Stimulated activated naive CD8-positive, alpha-beta T cell treated with anti-CD3 and anti-CD28 coated beads, Interleukin-15, Interleukin-2, amounts not matched to agents 100 ng/mL and 50 ng/mL, for 24 hours (primary cell): ENCODE measurements around the gene IL1R2.

Source experiments
- H3K27ac Mint-ChIP-seq: one replicate; pipeline ENCODE4 v1.8.0; 2021; ENCODE audit warnings: mild to moderate bottlenecking, mixed read lengths
- H3K27me3 Mint-ChIP-seq: one replicate; pipeline ENCODE4 v1.8.0; 2021; ENCODE audit warnings: mixed read lengths
- H3K36me3 Mint-ChIP-seq: one replicate; pipeline ENCODE4 v1.8.0; 2021; ENCODE audit warnings: low read depth, mixed read lengths
- H3K4me1 Mint-ChIP-seq: one replicate; pipeline ENCODE4 v1.8.0; 2021; ENCODE audit warnings: low read depth, mixed read lengths
- H3K4me3 Mint-ChIP-seq: one replicate; pipeline ENCODE4 v1.8.0; 2021; ENCODE audit warnings: mild to moderate bottlenecking, mixed read lengths
- H3K9me3 Mint-ChIP-seq: one replicate; pipeline ENCODE4 v1.8.0; 2021; ENCODE audit warnings: mixed read lengths

The IL1R2 gene

DNA sequence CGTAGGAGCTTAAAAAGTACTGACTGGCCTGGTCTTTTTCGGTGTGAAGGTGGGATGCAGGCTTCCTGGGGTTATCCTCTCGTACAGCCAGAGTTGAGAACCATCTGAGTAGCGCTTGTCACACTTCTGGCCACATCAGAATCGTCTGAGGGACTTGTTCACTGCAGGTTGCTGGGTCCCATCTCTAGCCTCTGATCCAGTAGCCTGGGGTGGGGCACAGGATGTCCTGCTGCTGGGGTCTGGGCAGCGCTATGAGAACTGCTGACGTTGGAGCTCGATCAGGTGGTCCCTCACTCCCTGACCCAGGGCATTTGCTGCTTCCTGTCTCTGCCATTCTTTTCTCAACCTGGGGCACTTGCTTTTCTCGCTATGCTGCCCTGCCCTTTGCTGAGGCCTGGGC, 7.1 kb upstream of the IL1R2 start:
- Mint-ChIP-seq H3K4me1 (peaks cover 36% of the 10 kb centered on the region), H3K4me3 (no peak overlapping the region), H3K27me3 (peaks cover 9% of the 10 kb centered on the region), H3K36me3 (no peaks in the 10 kb centered on the region), H3K9me3 (no peaks in the 10 kb centered on the region), H3K27ac (no peak overlapping the region)

DNA sequence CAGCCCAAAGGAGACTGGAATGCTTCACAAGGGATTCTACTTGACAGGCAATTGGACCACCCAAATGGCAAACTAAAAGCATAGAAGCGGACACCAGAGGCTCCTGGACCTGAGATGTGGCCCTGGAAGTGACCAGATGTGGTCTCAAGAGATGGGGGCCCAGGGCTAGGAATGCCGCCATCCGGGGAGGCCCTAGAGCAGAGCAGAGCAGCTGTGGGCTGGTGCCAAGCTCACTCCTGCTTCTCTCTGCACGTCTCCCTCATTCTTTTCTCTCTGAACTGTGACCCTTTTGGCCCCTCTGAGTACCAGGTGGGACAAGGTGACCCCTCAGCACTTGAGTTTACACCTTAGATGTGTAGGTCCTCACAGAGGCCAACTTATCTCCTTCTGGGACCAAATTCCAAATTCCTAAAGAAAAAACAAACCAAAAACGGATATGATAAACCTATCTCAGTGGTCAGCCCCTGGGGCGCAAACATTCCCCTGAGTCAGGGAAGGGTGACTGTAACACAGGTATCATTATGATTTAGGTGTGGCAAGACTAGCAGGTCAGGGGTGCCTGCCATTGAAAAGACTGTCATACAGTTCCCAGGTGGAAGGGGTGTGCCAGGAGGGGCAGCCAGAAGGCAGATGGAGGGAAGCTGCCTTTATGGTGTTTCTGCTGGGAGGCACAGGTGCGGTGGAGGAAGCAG, 6.5 kb upstream of the IL1R2 start:
- Mint-ChIP-seq H3K4me3 (no peak overlapping the region), H3K4me1 (peaks cover 42% of the 10 kb centered on the region), H3K27ac (peak overlapping the region; percentile 29), H3K9me3 (no peaks in the 10 kb centered on the region), H3K27me3 (peaks cover 14% of the 10 kb centered on the region), H3K36me3 (no peaks in the 10 kb centered on the region)

DNA sequence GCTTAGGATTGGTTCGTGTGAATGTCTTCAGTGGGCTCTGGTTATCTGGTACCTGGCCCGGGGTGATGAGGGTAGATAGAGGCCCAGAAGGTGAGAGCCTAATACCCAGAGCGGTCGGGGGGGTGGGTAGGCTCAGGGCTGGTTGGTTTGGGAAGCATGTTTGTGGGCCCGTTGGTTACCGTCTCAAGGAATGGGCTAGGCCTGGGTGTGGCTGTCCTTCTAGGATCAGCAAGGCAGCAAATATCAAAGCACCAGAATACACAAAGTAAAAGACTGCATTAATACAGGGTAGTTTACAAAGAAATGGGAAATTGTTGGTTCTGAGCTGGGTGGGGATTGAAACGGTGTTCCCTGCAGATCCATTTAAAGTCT, 6.0 kb upstream of the IL1R2 start:
- H3K36me3 Mint-ChIP-seq = no peaks in the 10 kb centered on the region
- H3K27me3 Mint-ChIP-seq = peaks cover 14% of the 10 kb centered on the region
- no peak overlapping the region for H3K4me3 Mint-ChIP-seq
- peaks cover 43% of the 10 kb centered on the region for H3K4me1 Mint-ChIP-seq
- H3K9me3 Mint-ChIP-seq = no peaks in the 10 kb centered on the region
- H3K27ac Mint-ChIP-seq = peak overlapping the region; percentile 29

DNA sequence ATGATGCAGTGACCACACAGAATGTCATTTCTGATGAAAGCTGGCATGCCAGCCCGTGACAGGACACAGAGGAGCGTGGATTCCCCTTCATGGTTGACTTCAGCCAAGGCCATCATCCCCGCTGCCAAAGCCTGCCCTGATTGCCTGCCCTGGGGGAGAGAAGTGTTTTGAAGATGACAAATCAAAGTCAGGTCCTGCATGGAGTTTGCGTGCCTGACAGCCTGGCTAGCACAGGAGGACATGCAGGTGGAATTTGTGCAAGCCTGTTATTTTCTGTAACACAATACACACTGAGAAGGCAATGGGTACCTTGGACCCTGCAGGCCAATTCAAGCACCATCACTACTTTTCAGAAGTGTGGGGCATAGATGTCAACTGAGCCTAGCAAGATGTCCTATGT, 5.4 kb upstream of the IL1R2 start:
- H3K4me1 Mint-ChIP-seq = peaks cover 47% of the 10 kb centered on the region
- no peak overlapping the region for H3K27ac Mint-ChIP-seq
- no peak overlapping the region for H3K4me3 Mint-ChIP-seq
- peaks cover 14% of the 10 kb centered on the region for H3K27me3 Mint-ChIP-seq
- no peaks in the 10 kb centered on the region for H3K9me3 Mint-ChIP-seq
- no peaks in the 10 kb centered on the region for H3K36me3 Mint-ChIP-seq

DNA sequence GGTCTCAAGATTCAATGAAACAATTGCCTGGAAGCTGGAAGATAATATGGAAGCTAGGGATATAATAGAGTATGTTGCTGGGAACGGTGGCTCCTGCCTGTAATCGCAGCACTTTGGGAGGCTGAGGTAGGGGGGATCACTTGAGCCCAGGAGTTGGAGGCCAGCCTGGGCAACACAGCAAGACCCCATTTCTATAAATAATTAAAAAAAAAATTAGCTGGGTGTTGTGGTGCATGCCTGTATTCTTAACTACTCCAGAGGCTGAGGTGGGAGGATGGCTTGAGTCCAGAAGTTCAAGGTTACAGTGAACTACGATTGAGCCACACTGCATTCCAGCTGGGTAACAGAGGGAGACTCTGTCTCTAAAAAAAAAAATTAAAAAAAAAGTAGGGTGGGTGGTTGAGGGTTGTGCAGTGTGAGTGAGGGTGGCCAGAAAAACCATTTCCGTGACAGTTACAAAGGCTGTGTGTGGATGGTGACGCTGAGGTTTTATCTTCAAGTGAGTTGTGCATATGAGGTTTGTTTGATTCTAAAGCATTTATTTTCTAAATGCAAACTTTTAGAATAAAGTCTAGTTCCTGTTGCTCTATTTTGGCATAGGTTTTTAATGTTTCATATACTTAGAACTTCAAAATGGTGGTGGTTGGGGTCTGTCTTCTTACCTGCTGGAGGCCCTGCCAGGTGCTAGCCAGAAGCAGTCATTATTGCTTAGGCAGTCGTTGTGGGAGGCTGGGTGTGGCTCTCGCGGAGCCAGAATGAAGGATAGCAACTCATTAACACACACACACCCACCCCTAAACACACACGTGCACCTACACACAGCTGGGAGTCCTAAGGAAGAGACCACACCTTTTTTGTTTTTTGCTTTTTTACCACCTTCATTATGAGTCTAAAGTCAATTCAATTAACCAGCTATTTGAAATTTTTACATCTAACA, 4.7 kb upstream of the IL1R2 start:
- no peak overlapping the region for H3K27ac Mint-ChIP-seq
- no peaks in the 10 kb centered on the region for H3K9me3 Mint-ChIP-seq
- H3K4me1 Mint-ChIP-seq = peaks cover 47% of the 10 kb centered on the region
- H3K4me3 Mint-ChIP-seq = no peak overlapping the region
- no peaks in the 10 kb centered on the region for H3K36me3 Mint-ChIP-seq
- H3K27me3 Mint-ChIP-seq = peaks cover 18% of the 10 kb centered on the region

DNA sequence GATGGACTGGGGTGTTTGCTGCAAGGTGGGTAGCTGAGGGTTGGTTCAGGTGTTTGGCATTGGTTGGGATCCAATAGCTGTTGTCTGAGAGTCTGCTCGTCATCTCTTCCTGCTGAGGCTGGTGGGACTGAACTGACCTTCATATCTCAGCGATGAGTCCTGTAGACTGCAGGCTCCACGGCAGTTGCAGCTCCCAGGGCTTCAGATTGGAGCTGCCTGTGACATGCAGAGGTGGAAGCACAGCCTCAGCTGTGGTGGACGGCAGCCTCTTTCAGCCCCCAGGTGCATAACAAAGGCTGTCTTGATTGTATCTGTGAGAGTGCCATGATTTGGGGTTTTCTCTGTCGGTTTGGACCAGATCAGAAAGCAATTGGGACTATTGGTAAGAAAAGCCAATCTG, 3.9 kb upstream of the IL1R2 start:
- Mint-ChIP-seq H3K4me1 (peaks cover 50% of the 10 kb centered on the region), H3K36me3 (no peaks in the 10 kb centered on the region), H3K27me3 (peaks cover 24% of the 10 kb centered on the region), H3K27ac (no peak overlapping the region), H3K9me3 (no peaks in the 10 kb centered on the region), H3K4me3 (no peak overlapping the region)

DNA sequence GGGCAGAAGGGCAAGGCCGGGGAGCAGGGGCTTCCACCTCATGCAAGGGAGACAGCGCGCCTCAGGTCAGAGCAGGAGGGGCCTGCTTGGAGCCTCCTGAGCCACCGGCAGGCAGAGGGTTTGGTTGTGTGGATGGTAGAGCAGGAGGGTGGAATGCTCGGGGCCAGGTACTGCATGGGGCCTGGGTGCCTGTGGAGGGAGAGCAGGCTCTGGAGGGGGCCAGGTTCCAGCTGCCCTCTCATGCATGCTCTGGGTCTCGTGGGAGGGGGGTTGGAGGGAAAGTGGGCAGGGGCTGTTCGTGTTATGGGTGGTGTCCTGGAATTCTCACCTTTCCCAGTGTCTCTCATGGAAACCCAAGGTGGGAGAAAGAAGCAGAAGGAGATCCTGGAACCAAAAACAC, 3.2 kb upstream of the IL1R2 start:
- Mint-ChIP-seq H3K9me3 (no peaks in the 10 kb centered on the region), H3K27ac (no peak overlapping the region), H3K4me1 (peaks cover 50% of the 10 kb centered on the region), H3K36me3 (no peaks in the 10 kb centered on the region), H3K4me3 (no peak overlapping the region), H3K27me3 (peaks cover 26% of the 10 kb centered on the region)

DNA sequence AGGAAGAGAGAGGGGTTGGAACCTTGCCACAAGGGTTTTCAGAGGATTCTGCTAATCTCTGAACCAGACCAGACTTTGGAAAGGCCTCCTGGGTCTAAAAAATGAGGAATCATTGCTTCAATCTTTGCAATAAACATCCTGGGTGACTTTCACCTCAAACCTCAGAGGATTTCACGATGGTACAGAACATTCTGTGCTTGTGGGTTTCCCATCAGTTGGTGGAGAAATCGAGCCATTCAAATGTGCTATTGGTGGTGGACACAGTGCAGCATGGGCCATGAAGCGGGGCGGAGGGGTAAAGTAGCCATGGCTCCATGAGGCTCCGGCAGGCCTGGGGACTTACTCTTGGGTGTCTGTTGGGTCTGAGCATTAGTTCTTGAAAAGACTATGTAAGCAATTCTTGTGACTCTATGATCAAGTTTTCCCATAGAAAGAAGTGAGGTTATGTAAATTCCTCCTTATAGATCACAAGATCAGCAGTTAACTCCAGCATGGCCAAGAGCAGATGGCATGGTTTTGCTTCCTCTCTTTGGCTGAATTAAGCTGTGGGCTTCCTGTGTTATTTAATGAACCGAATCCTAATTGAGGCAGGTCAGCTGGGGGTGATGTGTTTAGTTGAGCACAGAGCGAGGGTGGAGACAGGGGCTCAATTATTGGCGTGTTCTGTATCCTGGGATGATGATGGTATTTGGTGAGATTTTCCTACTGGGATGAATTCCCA, 1.9 kb upstream of the IL1R2 start:
- Mint-ChIP-seq H3K9me3 (no peaks in the 10 kb centered on the region), H3K27me3 (peaks cover 30% of the 10 kb centered on the region), H3K27ac (no peak overlapping the region), H3K36me3 (no peaks in the 10 kb centered on the region), H3K4me1 (peaks cover 50% of the 10 kb centered on the region), H3K4me3 (no peak overlapping the region)

DNA sequence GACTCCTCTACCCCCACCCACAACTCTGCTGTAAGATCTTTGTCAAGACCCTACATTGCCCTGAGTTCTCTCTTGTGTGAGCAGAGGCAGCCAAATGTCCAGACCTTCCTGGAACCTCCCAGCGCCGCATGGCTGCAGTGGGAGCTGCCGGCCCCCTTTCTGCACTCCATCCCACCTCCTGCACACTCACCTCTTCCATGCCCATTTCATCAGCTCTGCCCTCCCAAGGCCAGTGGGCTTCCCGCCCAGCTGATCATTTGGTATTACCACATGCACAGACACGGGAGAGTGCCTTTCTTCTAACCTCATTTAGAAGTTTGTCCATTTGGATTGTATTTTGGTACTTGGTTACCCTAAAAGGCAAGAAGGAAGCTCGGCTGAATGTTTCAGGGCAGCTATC, 2.0 kb downstream of the IL1R2 start:
- Mint-ChIP-seq H3K4me3 (no peak overlapping the region), H3K36me3 (no peaks in the 10 kb centered on the region), H3K4me1 (peaks cover 35% of the 10 kb centered on the region), H3K27ac (no peak overlapping the region), H3K27me3 (peaks cover 28% of the 10 kb centered on the region), H3K9me3 (no peaks in the 10 kb centered on the region)

DNA sequence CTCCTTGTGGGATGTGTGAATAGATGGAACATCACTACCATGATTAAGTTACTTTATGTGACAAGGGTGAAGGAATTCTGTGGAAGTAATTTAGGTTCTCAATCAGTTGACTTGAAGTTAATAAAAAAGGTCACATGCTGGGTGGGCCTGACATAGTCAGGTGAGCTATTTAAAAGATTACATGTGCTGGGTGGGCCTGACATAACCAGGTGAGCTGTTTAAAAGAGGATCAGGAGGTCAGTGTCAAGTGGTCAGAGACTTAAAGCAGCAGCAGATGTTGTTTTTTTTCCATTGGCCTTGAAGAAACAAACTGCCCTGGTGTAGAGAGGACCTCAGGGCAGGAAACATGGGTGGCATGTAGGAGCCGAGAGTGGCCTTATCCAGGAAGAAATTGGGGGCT, 3.3 kb downstream of the IL1R2 start:
- Mint-ChIP-seq H3K27me3 (peaks cover 20% of the 10 kb centered on the region), H3K36me3 (no peaks in the 10 kb centered on the region), H3K4me1 (peaks cover 38% of the 10 kb centered on the region)

DNA sequence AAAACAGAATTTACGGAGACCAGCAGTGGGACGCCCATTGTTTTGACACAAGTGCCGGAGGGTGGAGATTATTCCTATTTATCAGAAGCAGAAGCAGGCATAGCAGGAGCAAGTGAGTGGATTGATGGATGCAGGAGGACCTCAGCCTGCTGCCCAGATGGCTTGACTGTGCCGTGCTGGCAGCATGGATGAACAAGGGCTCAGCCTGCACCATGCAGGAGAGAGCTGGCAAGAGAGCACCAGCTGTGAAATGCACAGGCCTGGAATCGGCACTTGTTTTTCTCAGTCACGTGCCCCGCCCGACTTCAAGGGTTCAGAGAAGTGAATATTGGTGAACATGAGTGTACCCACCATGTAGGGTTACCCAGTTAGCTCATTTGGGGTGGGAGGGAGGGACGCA, 4.0 kb downstream of the IL1R2 start:
- H3K4me3 Mint-ChIP-seq = no peak overlapping the region
- peaks cover 19% of the 10 kb centered on the region for H3K27me3 Mint-ChIP-seq
- H3K9me3 Mint-ChIP-seq = no peaks in the 10 kb centered on the region
- H3K27ac Mint-ChIP-seq = no peak overlapping the region
- no peaks in the 10 kb centered on the region for H3K36me3 Mint-ChIP-seq
- H3K4me1 Mint-ChIP-seq = peaks cover 43% of the 10 kb centered on the region

More for the DNA sequence above, 3.3 kb downstream of the IL1R2 start:
- Mint-ChIP-seq H3K27ac (no peak overlapping the region), H3K4me3 (no peak overlapping the region), H3K9me3 (no peaks in the 10 kb centered on the region)

DNA sequence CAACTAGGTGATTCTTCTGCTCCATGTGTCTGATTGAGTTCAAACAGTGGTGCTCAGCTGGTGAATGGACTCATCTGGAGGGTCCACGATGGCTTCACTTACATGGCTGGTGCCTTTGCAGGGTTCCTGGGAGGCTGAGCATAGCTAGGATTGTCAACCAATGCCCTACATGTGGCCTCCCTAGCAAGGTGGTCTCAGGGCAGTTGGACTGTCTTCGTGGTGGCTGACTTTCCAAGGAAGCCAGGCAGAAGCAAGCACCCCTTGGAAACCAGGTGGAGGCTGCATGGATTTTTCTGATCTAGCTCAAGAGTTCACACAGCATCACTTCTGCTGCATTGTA, 6.8 kb downstream of the IL1R2 start:
- Mint-ChIP-seq H3K4me1 (peaks cover 40% of the 10 kb centered on the region), H3K27ac (peak overlapping the region; percentile 79), H3K36me3 (no peaks in the 10 kb centered on the region), H3K4me3 (peak overlapping the region; percentile 40), H3K27me3 (peaks cover 7% of the 10 kb centered on the region), H3K9me3 (no peaks in the 10 kb centered on the region)

DNA sequence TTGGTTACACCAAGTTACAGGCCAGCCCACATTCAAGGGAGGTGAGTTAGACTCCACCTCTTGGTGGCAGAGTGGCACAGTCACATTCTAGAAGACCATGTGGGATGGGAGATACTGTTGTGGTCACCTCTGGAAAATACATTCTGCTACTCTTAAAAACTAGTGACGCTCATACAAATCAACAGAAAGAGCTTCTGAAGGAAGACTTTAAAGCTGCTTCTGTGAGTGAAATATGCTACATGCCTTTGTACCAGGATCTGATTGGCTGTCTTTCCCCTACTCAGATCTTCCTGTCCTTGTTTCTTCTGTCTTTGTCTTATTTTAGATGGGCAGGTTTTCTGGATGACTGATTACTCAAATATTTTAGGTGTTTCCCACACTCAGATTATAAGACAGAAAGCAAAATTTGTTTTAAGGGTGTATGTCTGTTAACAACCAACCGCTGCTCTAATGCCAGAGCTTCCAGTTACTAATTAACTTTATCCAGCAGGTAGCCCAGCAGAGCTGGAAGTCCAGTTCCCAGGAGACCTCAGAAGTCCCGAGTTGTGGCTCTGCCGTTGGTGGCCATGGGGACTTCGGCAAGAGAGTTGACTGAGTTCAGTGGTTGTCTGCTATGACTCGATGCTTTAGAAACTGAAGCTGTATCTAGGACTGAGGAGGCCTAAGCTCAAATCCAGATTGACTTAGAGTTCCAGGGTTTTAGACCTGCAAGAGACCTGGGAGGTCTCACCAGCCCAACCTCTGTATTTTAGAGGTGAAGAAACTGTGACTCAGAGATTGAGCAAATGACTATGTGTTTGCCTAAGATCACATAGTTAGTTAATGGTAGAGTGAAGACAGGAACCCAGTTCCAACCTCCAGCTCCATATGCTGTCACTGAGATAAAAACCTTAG, 7.4 kb downstream of the IL1R2 start:
- Mint-ChIP-seq H3K4me1 (peaks cover 40% of the 10 kb centered on the region), H3K9me3 (no peaks in the 10 kb centered on the region), H3K27ac (peak overlapping the region; percentile 79), H3K4me3 (peak overlapping the region; percentile 40), H3K27me3 (peaks cover 3% of the 10 kb centered on the region), H3K36me3 (no peaks in the 10 kb centered on the region)

DNA sequence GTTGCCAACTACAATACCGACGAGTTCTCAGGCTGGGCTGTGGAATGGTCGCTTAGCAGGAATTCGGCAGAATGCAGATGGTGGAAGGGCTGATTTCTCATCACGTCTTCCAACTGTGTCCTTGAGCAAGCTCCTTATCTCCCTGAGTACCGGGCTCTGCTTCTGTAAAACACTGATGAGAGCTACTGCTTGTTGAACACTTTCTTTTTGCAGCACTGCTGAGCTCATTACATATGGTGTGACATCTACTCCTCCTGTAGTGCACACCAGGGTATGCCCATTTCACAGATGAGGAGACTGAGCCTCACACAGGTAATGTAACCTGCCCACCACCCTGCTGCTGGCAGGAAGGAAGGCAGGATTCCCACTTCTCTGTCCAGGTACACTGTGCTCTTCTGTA, 8.3 kb downstream of the IL1R2 start:
- H3K4me1 Mint-ChIP-seq = peaks cover 40% of the 10 kb centered on the region
- H3K9me3 Mint-ChIP-seq = no peaks in the 10 kb centered on the region
- peak overlapping the region; percentile 32 for H3K27ac Mint-ChIP-seq
- H3K4me3 Mint-ChIP-seq = no peak overlapping the region
- peaks cover 3% of the 10 kb centered on the region for H3K27me3 Mint-ChIP-seq
- no peaks in the 10 kb centered on the region for H3K36me3 Mint-ChIP-seq
